Thymus (tissue), 11 donors: Measurements from ENCODE around the gene SIN3A. TPM values are rescaled to one million over a fixed set of nuclear protein-coding genes. Genes with fewer than 3 reads are reported as not detected.
"Not testable (repeated sequence)": the region's sequence is repeated elsewhere in the genome, so short reads cannot be mapped to it uniquely, and the experiment has no call there.

Experiments used
- DNase-seq, 9 donors: peaks; one replicate each; pipeline ENCODE4 v3.0.0-alpha.2; 2013; ENCODE audit warnings: low spot score in 9 of 9, low read depth in 6 of 9, missing footprints in 1 of 9
- H3K27ac ChIP-seq, 2 donors: one replicate each; pipeline ENCODE4 v1.5.1; 2013; ENCODE audit warnings: control low read depth in 1 of 2, low read depth in 1 of 2, low read length in 1 of 2, mild to moderate bottlenecking in 1 of 2, moderate library complexity in 1 of 2
- H3K27me3 ChIP-seq, 2 donors: one replicate each; pipeline ENCODE4 v1.5.1; 2013; ENCODE audit warnings: low read length in 1 of 2; ENCODE audit not compliant: control insufficient read depth in 2 of 2, insufficient read depth in 1 of 2
- H3K36me3 ChIP-seq, 2 donors: one replicate each; pipeline ENCODE4 v1.5.1; 2013; ENCODE audit warnings: low read length in 1 of 2, mild to moderate bottlenecking in 1 of 2, moderate library complexity in 1 of 2; ENCODE audit not compliant: control insufficient read depth in 2 of 2, insufficient read depth in 2 of 2
- H3K4me1 ChIP-seq, 2 donors: one replicate each; pipeline ENCODE4 v1.5.1; 2013; ENCODE audit warnings: low read length in 2 of 2; ENCODE audit not compliant: control insufficient read depth in 2 of 2, insufficient read depth in 2 of 2
- H3K4me3 ChIP-seq, 2 donors: one replicate each; pipeline ENCODE4 v1.5.1; 2013; ENCODE audit warnings: low read length in 2 of 2, control low read depth in 1 of 2, mild to moderate bottlenecking in 1 of 2
- H3K9me3 ChIP-seq, 2 donors: one replicate each; pipeline ENCODE4 v1.5.1; 2013; ENCODE audit warnings: low read length in 1 of 2, mild to moderate bottlenecking in 1 of 2; ENCODE audit not compliant: control insufficient read depth in 2 of 2, insufficient read depth in 1 of 2
- WGBS: extraction: QIAGEN DNeasy Blood & Tissue Kit; methylation state at CpG from one replicate; pipeline ENCODE4 v1.1.7; 2013; 5-methylcytosine and 5-hydroxymethylcytosine counted together
- polyA plus RNA-seq: library from polyadenylated mRNA; stranded (reverse); fragments of 200-250 nt; gene quantifications from one replicate; pipeline ENCODE4 v1.2.3, GENCODE V29; 2013
- total RNA-seq: library from RNA; stranded (reverse); fragments of 120-200 nt; gene quantifications from one replicate; pipeline ENCODE4 v1.2.4, GENCODE V29; 2013
- donor health status: healthy.

The SIN3A gene
- total and polyA plus RNA-seq, 2 donors, result 18.4 to 23.6 TPM

GRCh38 chr15:75443972-75444453 is 7.5 kb downstream of the SIN3A start:
- Histone ChIP-seq H3K4me1 (peaks cover 17 to 30% of the 10 kb centered on the region in 2 donors), H3K36me3 (peaks cover 22 to 31% of the 10 kb centered on the region in 2 donors)
- not testable (repeated sequence) for H3K4me3 ChIP-seq, H3K27ac ChIP-seq, H3K27me3 ChIP-seq, H3K9me3 ChIP-seq, DNase-seq
- 97% methylated on average over 8 of the region's 8 CpGs for WGBS

GRCh38 chr15:75437721-75438120 is 13.8 kb downstream of the SIN3A start:
- Histone ChIP-seq H3K27me3 (no peaks in the 10 kb centered on the region), H3K4me3 (no peak overlapping the region), H3K4me1 (no peaks in the 10 kb centered on the region), H3K27ac (no peak overlapping the region), H3K9me3 (no peaks in the 10 kb centered on the region), H3K36me3 (peaks cover 14 to 24% of the 10 kb centered on the region in 2 donors)
- 98% methylated on average over 4 of the region's 4 CpGs for WGBS
- DNase-seq, result no peak

- H3K27me3 ChIP-seq, result no peaks in the 10 kb centered on the region
- no peak overlapping the region for H3K4me3 ChIP-seq
- H3K36me3 ChIP-seq, result peaks cover 14 to 18% of the 10 kb centered on the region in 2 donors
- DNase-seq, result no peak
- no peaks in the 10 kb centered on the region for H3K9me3 ChIP-seq
- no peak overlapping the region for H3K27ac ChIP-seq
- H3K4me1 ChIP-seq, result no peaks in the 10 kb centered on the region
- WGBS, result 96% methylated on average over 5 of the region's 5 CpGs
These were observed 14.6 kb downstream of the SIN3A start for GRCh38 chr15:75436881-75437280.

- DNase-seq, result no peak
- H3K9me3 ChIP-seq, result no peaks in the 10 kb centered on the region
- no peaks in the 10 kb centered on the region for H3K27me3 ChIP-seq
- peaks cover 25 to 43% of the 10 kb centered on the region in 2 donors for H3K36me3 ChIP-seq
- H3K27ac ChIP-seq, result no peak overlapping the region
- no peaks in the 10 kb centered on the region for H3K4me1 ChIP-seq
- H3K4me3 ChIP-seq, result no peak overlapping the region
- 89% methylated on average over 1 of the region's 1 CpG for WGBS
These were observed 19.8 kb downstream of the SIN3A start for GRCh38 chr15:75431682-75432081.

- peaks cover 29 to 46% of the 10 kb centered on the region in 2 donors for H3K36me3 ChIP-seq
- H3K27ac ChIP-seq, result no peak overlapping the region
- H3K27me3 ChIP-seq, result no peaks in the 10 kb centered on the region
- no peak for DNase-seq
- H3K4me1 ChIP-seq, result no peaks in the 10 kb centered on the region
- 97% methylated on average over 2 of the region's 2 CpGs for WGBS
- no peaks in the 10 kb centered on the region for H3K9me3 ChIP-seq
- H3K4me3 ChIP-seq, result no peak overlapping the region
These were observed 20.2 kb downstream of the SIN3A start for GRCh38 chr15:75431270-75431669.

GRCh38 chr15:75430259-75430658 is 21.2 kb downstream of the SIN3A start:
- H3K4me3 ChIP-seq, result no peak overlapping the region
- no peaks in the 10 kb centered on the region for H3K9me3 ChIP-seq
- no peaks in the 10 kb centered on the region for H3K4me1 ChIP-seq
- no peak overlapping the region for H3K27ac ChIP-seq
- peaks cover 29 to 45% of the 10 kb centered on the region in 2 donors for H3K36me3 ChIP-seq
- no peak for DNase-seq
- 98% methylated on average over 7 of the region's 7 CpGs for WGBS
- no peaks in the 10 kb centered on the region for H3K27me3 ChIP-seq

GRCh38 chr15:75428152-75428551 is 23.3 kb downstream of the SIN3A start:
- 96% methylated on average over 3 of the region's 3 CpGs for WGBS
- DNase-seq, result no peak
- Histone ChIP-seq H3K27ac (no peak overlapping the region), H3K9me3 (no peaks in the 10 kb centered on the region), H3K36me3 (peaks cover 33 to 51% of the 10 kb centered on the region in 2 donors), H3K4me1 (no peaks in the 10 kb centered on the region), H3K27me3 (no peaks in the 10 kb centered on the region), H3K4me3 (no peak overlapping the region)

GRCh38 chr15:75425966-75426500 is 25.5 kb downstream of the SIN3A start:
- H3K36me3 ChIP-seq, result peaks cover 48 to 67% of the 10 kb centered on the region in 2 donors
- no peaks in the 10 kb centered on the region for H3K27me3 ChIP-seq
- no peaks in the 10 kb centered on the region for H3K4me1 ChIP-seq
- DNase-seq, result no peak
- WGBS, result 93% methylated on average over 3 of the region's 3 CpGs
- no peak overlapping the region for H3K27ac ChIP-seq
- H3K4me3 ChIP-seq, result no peak overlapping the region
- H3K9me3 ChIP-seq, result no peaks in the 10 kb centered on the region

GRCh38 chr15:75422554-75422953 is 28.9 kb downstream of the SIN3A start:
- H3K36me3 ChIP-seq, result peaks cover 32 to 60% of the 10 kb centered on the region in 2 donors
- DNase-seq, result no peak
- no peak overlapping the region for H3K27ac ChIP-seq
- no peaks in the 10 kb centered on the region for H3K9me3 ChIP-seq
- no peak overlapping the region for H3K4me3 ChIP-seq
- no peaks in the 10 kb centered on the region for H3K4me1 ChIP-seq
- WGBS, result 98% methylated on average over 5 of the region's 5 CpGs
- H3K27me3 ChIP-seq, result no peaks in the 10 kb centered on the region
